IMR-90 (cell line): Measurements from ENCODE around the gene NREP. TPM values are rescaled to one million over a fixed set of nuclear protein-coding genes. Genes with fewer than 3 reads are reported as not detected.

Experiments
- ATAC-seq: fragments of 200-7000 bp; cut with Tn5 transposase; 2 replicates; pipeline ENCODE4 v1.9.1; 2020; ENCODE audit warnings: low read depth, mild to moderate bottlenecking, moderate library complexity
- BruUV-seq: library from RNA; stranded (reverse); fragments of 400-500 nt; replicated peaks from 2 replicates; lab custom pipeline; 2021; lab: Mats Ljungman, UMichigan
- CTCF ChIA-PET: fragments of 300-600 bp; formaldehyde crosslinking; extraction: SDS; loops from one replicate; lab custom pipeline; 2021; ENCODE audit warnings: antibody characterized with exemption; lab: Yijun Ruan, JAX
- POLR2A ChIA-PET: fragments of 300-600 bp; sonication (Branson Sonifier 250); formaldehyde crosslinking; loops from one replicate; lab custom pipeline; 2022; ENCODE audit warnings: antibody characterized with exemption; ENCODE audit not compliant: unreplicated experiment; lab: Charles Lee
- DNase-seq: peaks from one replicate; pipeline ENCODE4 v3.0.0; 2013
- H2AFZ ChIP-seq: replicated peaks from 2 replicates; pipeline ENCODE3; 2013; ENCODE audit warnings: low read length, mild to moderate bottlenecking; ENCODE audit not compliant: poor library complexity
- H2AK5ac ChIP-seq: 2 replicates; pipeline ENCODE4 v1.6.1; 2013; ENCODE audit warnings: low read depth, low read length, inconsistent platforms
- H2AK9ac ChIP-seq: replicated peaks from 2 replicates; pipeline ENCODE3; 2013; ENCODE audit warnings: mild to moderate bottlenecking, low read depth, low read length, moderate library complexity; ENCODE audit not compliant: poor library complexity
- H2BK120ac ChIP-seq: 2 replicates; pipeline ENCODE4 v1.6.1; 2013; ENCODE audit warnings: low read depth, low read length, inconsistent platforms
- H2BK15ac ChIP-seq: 3 replicates; pipeline ENCODE4 v1.6.1; 2013; ENCODE audit warnings: low read depth, low read length, inconsistent platforms
- H2BK20ac ChIP-seq: 2 replicates; pipeline ENCODE4 v1.6.1; 2013; ENCODE audit warnings: low read depth, mild to moderate bottlenecking, inconsistent platforms, low read length, moderate library complexity
- H2BK5ac ChIP-seq: 2 replicates; pipeline ENCODE4 v1.6.1; 2013; ENCODE audit warnings: mild to moderate bottlenecking, low read depth, low read length, inconsistent platforms; ENCODE audit not compliant: poor library complexity, severe bottlenecking
- H3K14ac ChIP-seq: replicated peaks from 2 replicates; pipeline ENCODE4 v1.6.1; 2013; ENCODE audit warnings: low read depth, low read length, inconsistent platforms
- H3K18ac ChIP-seq: 2 replicates; pipeline ENCODE4 v1.6.1; 2013; ENCODE audit warnings: low read depth, low read length, control low read depth
- H3K23ac ChIP-seq: 2 replicates; pipeline ENCODE4 v1.6.1; 2013; ENCODE audit warnings: low read depth, low read length, inconsistent platforms
- H3K27ac ChIP-seq: 2 replicates; pipeline ENCODE4 v1.5.1; 2013; ENCODE audit warnings: mild to moderate bottlenecking, control low read depth, low read length; ENCODE audit not compliant: insufficient read depth
- H3K27me3 ChIP-seq: 2 replicates; pipeline ENCODE4 v1.6.1; 2013; ENCODE audit warnings: low read length; ENCODE audit not compliant: control insufficient read depth, insufficient read depth
- H3K36me3 ChIP-seq: 2 replicates; pipeline ENCODE4 v1.6.1; 2013; ENCODE audit warnings: low read length, mixed read lengths; ENCODE audit not compliant: control insufficient read depth, insufficient read depth
- H3K4ac ChIP-seq: 2 replicates; pipeline ENCODE4 v1.6.1; 2013; ENCODE audit warnings: low read depth, low read length, inconsistent platforms
- H3K4me1 ChIP-seq: 2 replicates; pipeline ENCODE4 v1.6.1; 2013; ENCODE audit warnings: low read length, mixed read lengths; ENCODE audit not compliant: control insufficient read depth, insufficient read depth
- H3K4me2 ChIP-seq: 2 replicates; pipeline ENCODE4 v1.6.1; 2013; ENCODE audit warnings: low read depth, mild to moderate bottlenecking, control low read depth, low read length, moderate library complexity
- H3K4me3 ChIP-seq: 2 replicates; pipeline ENCODE4 v1.5.1; 2013; ENCODE audit warnings: low read depth, mild to moderate bottlenecking, control low read depth, low read length, moderate library complexity; ENCODE audit not compliant: insufficient read depth
- H3K56ac ChIP-seq: 2 replicates; pipeline ENCODE4 v1.6.1; 2013; ENCODE audit warnings: low read length, inconsistent platforms; ENCODE audit not compliant: insufficient read depth; ENCODE audit errors: extremely low read depth
- H3K79me1 ChIP-seq, 2 experiments: 2 replicates each; pipeline ENCODE4 v1.6.1; 2013; ENCODE audit warnings: low read length in 2 of 2, inconsistent platforms in 1 of 2, low read depth in 1 of 2
- H3K9ac ChIP-seq: 2 replicates; pipeline ENCODE4 v1.6.1; 2013; ENCODE audit warnings: low read depth, low read length, control low read depth
- H3K9me1 ChIP-seq: 2 replicates; pipeline ENCODE4 v1.6.1; 2013; ENCODE audit warnings: low read length, inconsistent platforms; ENCODE audit not compliant: insufficient read depth
- H3K9me3 ChIP-seq: 2 replicates; pipeline ENCODE4 v1.6.1; 2013; ENCODE audit warnings: low read length; ENCODE audit not compliant: control insufficient read depth, insufficient read depth
- H4K20me1 ChIP-seq: 2 replicates; pipeline ENCODE4 v1.6.1; 2013; ENCODE audit warnings: low read length, inconsistent platforms; ENCODE audit not compliant: insufficient read depth
- H4K5ac ChIP-seq: 2 replicates; pipeline ENCODE4 v1.6.1; 2013; ENCODE audit warnings: mild to moderate bottlenecking, low read depth, low read length, control low read depth
- H4K8ac ChIP-seq, 2 experiments: 2 replicates each; pipeline ENCODE4 v1.6.1; 2013; ENCODE audit warnings: low read depth in 2 of 2, low read length in 2 of 2, control low read depth in 1 of 2, inconsistent platforms in 1 of 2
- H4K91ac ChIP-seq: 2 replicates; pipeline ENCODE4 v1.6.1; 2013; ENCODE audit warnings: low read depth, low read length, inconsistent platforms; ENCODE audit not compliant: insufficient read depth
- BHLHE40 ChIP-seq: fragments of 150-350 bp; IDR thresholded peaks from 2 replicates; pipeline ENCODE4 v1.6.1; 2016; ENCODE audit warnings: mild to moderate bottlenecking, low read depth, low read length
- CEBPB ChIP-seq: IDR thresholded peaks from 2 replicates; pipeline ENCODE4 v1.6.1; 2012; ENCODE audit warnings: low read depth, low read length, improper control_type of control experiment
- FOS ChIP-seq: fragments of 150-350 bp; IDR thresholded peaks from 2 replicates; pipeline ENCODE4 v1.6.1; 2016; ENCODE audit warnings: low read depth, low read length
- MAFK ChIP-seq: IDR thresholded peaks from 2 replicates; pipeline ENCODE4 v1.6.1; 2012; ENCODE audit warnings: low read depth, low read length, improper control_type of control experiment
- MAZ ChIP-seq: IDR thresholded peaks from 2 replicates; pipeline ENCODE4 v1.6.1; 2012; ENCODE audit warnings: low read depth, mild to moderate bottlenecking, low read length, improper control_type of control experiment, moderate library complexity, borderline replicate concordance
- MXI1 ChIP-seq: IDR thresholded peaks from 2 replicates; pipeline ENCODE4 v1.6.1; 2012; ENCODE audit warnings: low read depth, mild to moderate bottlenecking, low read length, moderate library complexity, borderline replicate concordance
- NFE2L2 ChIP-seq: fragments of 150-350 bp; IDR thresholded peaks from 2 replicates; pipeline ENCODE4 v1.6.1; 2016; ENCODE audit warnings: low read depth, mild to moderate bottlenecking, low read length
- POLR2A ChIP-seq: IDR thresholded peaks from 2 replicates; pipeline ENCODE4 v1.6.1; 2012; ENCODE audit warnings: mild to moderate bottlenecking, low read depth, low read length
- RCOR1 ChIP-seq: IDR thresholded peaks from 2 replicates; pipeline ENCODE4 v1.6.1; 2012; ENCODE audit warnings: mild to moderate bottlenecking, low read length, improper control_type of control experiment; ENCODE audit not compliant: insufficient replicate concordance
- RFX5 ChIP-seq: IDR thresholded peaks from 2 replicates; pipeline ENCODE4 v1.8.0; 2012; ENCODE audit warnings: low read depth, mild to moderate bottlenecking, low read length, moderate library complexity
- SMC3 ChIP-seq: fragments of 150-350 bp; IDR thresholded peaks from 2 replicates; pipeline ENCODE4 v1.6.1; 2016; ENCODE audit warnings: low read depth, mild to moderate bottlenecking, antibody characterized with exemption, low read length, moderate library complexity
- whole genome bisulfite sequencing, 2 experiments: methylation state at CpG; one replicate each; pipeline versions ENCODE4 v1.1.5 to v1.1.7; 2013; ENCODE audit warnings: missing lambda C conversion rate in 2 of 2; ENCODE audit not compliant: insufficient read length in 1 of 2; ENCODE audit errors: extremely low coverage in 2 of 2; 5-methylcytosine and 5-hydroxymethylcytosine counted together
- dilution Hi-C: fragments of 300-500 bp; cut with HindIII; formaldehyde crosslinking; loops from one replicate; pipeline ENCODE4 v1.14.3; 2018; ENCODE audit warnings: low sequenced_read_pairs; ENCODE audit not compliant: unreplicated experiment
- in situ Hi-C: fragments of 300-500 bp; cut with MboI; formaldehyde crosslinking; loops from 3 replicates; pipeline ENCODE4 v1.14.3; 2019; ENCODE audit warnings: low sequenced_read_pairs, inconsistent platforms, mixed read lengths
- intact Hi-C: fragments of 100-400 bp; cut with micrococcal nuclease; formaldehyde crosslinking; loops from 2 replicates; pipeline ENCODE4 v1.10.0; 2022
- polyA plus RNA-seq, 3 experiments: library from polyadenylated mRNA; depleted of rRNA; stranded (reverse); fragments of >200 nt; gene quantifications; 2 replicates each; pipeline ENCODE4 v1.2.3, GENCODE V29; 2012; ENCODE audit warnings: low replicate concordance in 1 of 3
- total RNA-seq: library from RNA; depleted of rRNA; stranded (reverse); fragments of >200 nt; gene quantifications from 2 replicates; pipeline ENCODE4 v1.2.3, GENCODE V29; 2012
- TF ChIP-seq, protein P1 (sequence below): fragments of 150-350 bp; IDR thresholded peaks from 2 replicates; pipeline ENCODE4 v1.6.1; 2016; ENCODE audit warnings: low read depth, mild to moderate bottlenecking, low read length, moderate library complexity, borderline replicate concordance
- TF ChIP-seq, protein P2 (sequence below): fragments of 150-350 bp; IDR thresholded peaks from 2 replicates; pipeline ENCODE4 v1.6.1; 2017; ENCODE audit warnings: mild to moderate bottlenecking, antibody characterized with exemption, low read length, low read depth

The NREP gene
- total and polyA plus RNA-seq, 2 of the 4 experiments (the other 2 are of a cell fraction), result 178 to 277 TPM

DNA sequence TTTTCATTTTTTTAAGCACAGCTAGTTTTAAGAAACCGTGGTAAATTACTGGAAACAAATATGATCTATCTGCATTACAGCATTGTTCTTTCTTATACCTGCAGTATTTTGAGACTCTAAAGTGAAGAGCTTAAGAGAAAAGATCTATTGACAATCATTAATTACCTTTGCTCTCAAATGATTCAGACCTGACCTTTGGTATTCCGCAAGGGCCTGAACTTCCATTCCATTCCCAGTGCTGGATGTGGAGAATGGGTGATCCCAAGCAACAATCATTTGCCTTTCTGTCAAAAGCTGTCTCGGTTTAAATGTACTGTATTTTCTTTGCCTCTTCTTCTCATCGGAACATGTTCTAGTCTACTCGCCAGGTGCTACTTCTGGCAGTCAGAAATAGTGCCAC lies 18.9 kb downstream of the NREP start:
- ATAC-seq (no peak), DNase-seq (no peak)
- TF ChIP-seq CEBPB (no peak), RFX5 (no peak), MAZ (no peak), FOS (no peak), NFE2L2 (no peak), SMC3 (no peak), MAFK (no peak), MXI1 (no peak), POLR2A (no peak), BHLHE40 (no peak), RCOR1 (no peak)
- TF ChIP-seq, protein P1, sequence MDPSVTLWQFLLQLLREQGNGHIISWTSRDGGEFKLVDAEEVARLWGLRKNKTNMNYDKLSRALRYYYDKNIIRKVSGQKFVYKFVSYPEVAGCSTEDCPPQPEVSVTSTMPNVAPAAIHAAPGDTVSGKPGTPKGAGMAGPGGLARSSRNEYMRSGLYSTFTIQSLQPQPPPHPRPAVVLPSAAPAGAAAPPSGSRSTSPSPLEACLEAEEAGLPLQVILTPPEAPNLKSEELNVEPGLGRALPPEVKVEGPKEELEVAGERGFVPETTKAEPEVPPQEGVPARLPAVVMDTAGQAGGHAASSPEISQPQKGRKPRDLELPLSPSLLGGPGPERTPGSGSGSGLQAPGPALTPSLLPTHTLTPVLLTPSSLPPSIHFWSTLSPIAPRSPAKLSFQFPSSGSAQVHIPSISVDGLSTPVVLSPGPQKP, result no peak
- TF ChIP-seq, protein P2, sequence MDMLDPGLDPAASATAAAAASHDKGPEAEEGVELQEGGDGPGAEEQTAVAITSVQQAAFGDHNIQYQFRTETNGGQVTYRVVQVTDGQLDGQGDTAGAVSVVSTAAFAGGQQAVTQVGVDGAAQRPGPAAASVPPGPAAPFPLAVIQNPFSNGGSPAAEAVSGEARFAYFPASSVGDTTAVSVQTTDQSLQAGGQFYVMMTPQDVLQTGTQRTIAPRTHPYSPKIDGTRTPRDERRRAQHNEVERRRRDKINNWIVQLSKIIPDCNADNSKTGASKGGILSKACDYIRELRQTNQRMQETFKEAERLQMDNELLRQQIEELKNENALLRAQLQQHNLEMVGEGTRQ, result no peak
- Histone ChIP-seq H3K9me1 (peaks cover 27% of the 10 kb centered on the region), H3K4me2 (peak overlapping the region; percentile 44; the same call in 1 of the 2 replicates), H2AFZ (no peak overlapping the region), H3K9ac (peak overlapping the region; percentile 46; the same call in 1 of the 2 replicates), H4K8ac (peak overlapping the region; percentile 82 to 83), H3K56ac (peak overlapping the region; percentile 53; the same call in 1 of the 2 replicates), H3K9me3 (no peaks in the 10 kb centered on the region), H2BK120ac (peak overlapping the region; percentile 85), H4K5ac (peak overlapping the region; percentile 37; the same call in 1 of the 2 replicates), H3K79me1 (peaks cover 32 to 62% of the 10 kb centered on the region in 2 experiments), H3K18ac (peak overlapping the region; percentile 83), H2AK5ac (peak overlapping the region; percentile 60), H3K23ac (peak overlapping the region; percentile 85), H3K4ac (peak overlapping the region; percentile 70), H4K20me1 (no peaks in the 10 kb centered on the region), H2BK15ac (peak overlapping the region; percentile 78), H3K4me3 (no peak overlapping the region), H2BK20ac (peak overlapping the region; percentile 87), H3K4me1 (peaks cover 39% of the 10 kb centered on the region), H3K27ac (peak overlapping the region; percentile 78), H2BK5ac (peak overlapping the region; percentile 93), H3K14ac (peak overlapping the region; percentile 72), H2AK9ac (no peak overlapping the region), H3K36me3 (peaks cover 11% of the 10 kb centered on the region), H4K91ac (peak overlapping the region; percentile 87), H3K27me3 (no peaks in the 10 kb centered on the region)
- in situ Hi-C loops, result no loop called here
- intact Hi-C loops, result loop anchor here (5.0 kb wide), 1 partner anchor 96 kb away; no protein-coding TSS in a partner anchor
- BruUV-seq, result no TSS peak
- POLR2A ChIA-PET, result interaction anchor here (1.1 kb wide), 1 partner anchor 19 kb away, joined by 3 read pairs; no protein-coding TSS in a partner anchor
- CTCF ChIA-PET, result interaction anchor here (0.6 to 1.1 kb wide), 2 partner anchors 39 to 191 kb away, joined by 3 to 4 read pairs; no protein-coding TSS in a partner anchor
- 100% methylated on average over 1 of the region's 5 CpGs; no CpG with 5 or more reads in 1 of the 2 experiments for WGBS, 2 experiments
- dilution Hi-C loops, result no loop called here
